Measurements from ENCODE around the gene KPTN.
A peak's percentile ranks its signal among the peaks of the same experiment; 100 is the strongest.
"Not testable (repeated sequence)": the region's sequence is repeated elsewhere in the genome, so short reads cannot be mapped to it uniquely, and the experiment has no call there.

Gene KPTN

DNA sequence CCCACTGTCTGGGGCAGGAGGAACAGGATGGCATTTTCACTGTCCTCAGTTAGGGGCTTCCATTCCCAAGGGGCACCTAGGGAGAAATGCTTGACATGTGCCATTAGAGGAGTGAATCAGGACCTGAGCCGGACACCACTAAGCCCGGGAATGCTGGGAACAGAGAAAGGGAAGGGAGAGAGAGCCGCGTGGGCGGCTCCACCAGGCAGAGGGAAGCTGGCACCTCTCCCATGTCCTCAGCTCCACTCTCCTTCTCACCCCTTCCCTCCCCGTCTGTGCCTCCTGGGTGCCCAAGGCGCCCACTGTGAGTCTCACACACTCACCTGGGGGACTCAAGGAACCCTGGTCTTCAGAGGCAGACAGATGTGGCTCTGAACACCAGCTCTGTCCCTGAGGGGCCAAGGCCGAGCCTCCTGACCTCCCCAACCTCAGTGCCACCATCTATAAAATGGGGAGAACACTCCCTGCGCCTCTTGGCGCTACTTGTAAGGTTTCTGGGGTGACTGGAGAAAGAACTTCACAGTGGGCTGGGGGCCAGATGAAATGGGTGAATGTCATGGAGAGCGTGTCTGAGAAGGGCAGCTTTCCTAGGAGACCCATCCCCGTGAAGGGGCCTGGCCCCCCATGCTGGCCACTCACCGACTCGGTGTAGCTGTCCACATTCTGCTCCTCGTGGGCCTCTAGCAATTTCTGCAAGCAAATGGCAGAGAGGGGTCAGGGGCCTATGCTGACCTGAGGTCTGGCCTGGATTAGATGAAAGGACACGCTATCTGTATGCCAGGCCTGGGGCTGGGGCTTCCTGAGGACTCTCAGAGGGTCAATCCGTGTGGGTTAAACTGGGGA, 5.3 kb upstream of the KPTN start:
- Histone ChIP-seq H3K9ac (ENCODE audit: low read depth, low read length) (no peak overlapping the region), H3K27ac (ENCODE audit: low read depth, low read length) (no peak overlapping the region), H3K27me3 (ENCODE audit: insufficient read depth, low read length) (no peaks in the 10 kb centered on the region), H3K36me3 (ENCODE audit: insufficient read depth, low read length) (peaks cover 19% of the 10 kb centered on the region), H3K9me3 (ENCODE audit: insufficient read depth, low read depth, low read length) (no peaks in the 10 kb centered on the region), H3K4me1 (ENCODE audit: insufficient read depth, low read length) (peaks cover 4% of the 10 kb centered on the region; the same call in 1 of the 2 replicates), H3K4me3 (ENCODE audit: low read length) (no peak overlapping the region)
- WGBS, result 93% methylated on average over 17 of the region's 17 CpGs

- no peaks in the 10 kb centered on the region for H3K9me3 ChIP-seq (ENCODE audit: insufficient read depth, low read depth, low read length)
- H3K36me3 ChIP-seq (ENCODE audit: insufficient read depth, low read length), result peaks cover 18% of the 10 kb centered on the region
- no peaks in the 10 kb centered on the region for H3K4me1 ChIP-seq (ENCODE audit: insufficient read depth, low read length)
- H3K9ac ChIP-seq (ENCODE audit: low read depth, low read length), result no peak overlapping the region
- no peak overlapping the region for H3K27ac ChIP-seq (ENCODE audit: low read depth, low read length)
- no peaks in the 10 kb centered on the region for H3K27me3 ChIP-seq (ENCODE audit: insufficient read depth, low read length)
- H3K4me3 ChIP-seq (ENCODE audit: low read length), result no peak overlapping the region
- 95% methylated on average over 19 of the region's 19 CpGs for WGBS
These were observed 3.8 kb upstream of the KPTN start for GRCh38 chr19:47487551-47488515.

GRCh38 chr19:47486900-47487299, 2.9 kb upstream of the KPTN start:
- no peak overlapping the region for H3K27ac ChIP-seq (ENCODE audit: low read depth, low read length)
- H3K36me3 ChIP-seq (ENCODE audit: insufficient read depth, low read length), result peaks cover 14% of the 10 kb centered on the region
- no peak overlapping the region for H3K9ac ChIP-seq (ENCODE audit: low read depth, low read length)
- 94% methylated on average over 9 of the region's 9 CpGs for WGBS
- H3K4me1 ChIP-seq (ENCODE audit: insufficient read depth, low read length), result no peaks in the 10 kb centered on the region
- H3K9me3 ChIP-seq (ENCODE audit: insufficient read depth, low read depth, low read length), result no peaks in the 10 kb centered on the region
- H3K27me3 ChIP-seq (ENCODE audit: insufficient read depth, low read length), result no peaks in the 10 kb centered on the region
- no peak overlapping the region for H3K4me3 ChIP-seq (ENCODE audit: low read length)

GRCh38 chr19:47486220-47486619, 2.2 kb upstream of the KPTN start:
- H3K9ac ChIP-seq (ENCODE audit: low read depth, low read length); H3K4me3 ChIP-seq (ENCODE audit: low read length); H3K27ac ChIP-seq (ENCODE audit: low read depth, low read length); H3K27me3 ChIP-seq (ENCODE audit: insufficient read depth, low read length); H3K4me1 ChIP-seq (ENCODE audit: insufficient read depth, low read length); H3K9me3 ChIP-seq (ENCODE audit: insufficient read depth, low read depth, low read length): not testable (repeated sequence)
- peaks cover 13% of the 10 kb centered on the region for H3K36me3 ChIP-seq (ENCODE audit: insufficient read depth, low read length)
- WGBS, result 92% methylated on average over 13 of the region's 13 CpGs

- H3K9me3 ChIP-seq (ENCODE audit: insufficient read depth, low read depth, low read length), result no peaks in the 10 kb centered on the region
- peak overlapping the region; percentile 82; the same call in 1 of the 2 replicates for H3K4me3 ChIP-seq (ENCODE audit: low read length)
- no peaks in the 10 kb centered on the region for H3K4me1 ChIP-seq (ENCODE audit: insufficient read depth, low read length)
- H3K27me3 ChIP-seq (ENCODE audit: insufficient read depth, low read length), result no peaks in the 10 kb centered on the region
- WGBS, result 93% methylated on average over 6 of the region's 6 CpGs
- H3K27ac ChIP-seq (ENCODE audit: low read depth, low read length), result no peak overlapping the region
- no peak overlapping the region for H3K9ac ChIP-seq (ENCODE audit: low read depth, low read length)
- H3K36me3 ChIP-seq (ENCODE audit: insufficient read depth, low read length), result peaks cover 10% of the 10 kb centered on the region
These were observed 1.2 kb upstream of the KPTN start for GRCh38 chr19:47485210-47485609.

DNA sequence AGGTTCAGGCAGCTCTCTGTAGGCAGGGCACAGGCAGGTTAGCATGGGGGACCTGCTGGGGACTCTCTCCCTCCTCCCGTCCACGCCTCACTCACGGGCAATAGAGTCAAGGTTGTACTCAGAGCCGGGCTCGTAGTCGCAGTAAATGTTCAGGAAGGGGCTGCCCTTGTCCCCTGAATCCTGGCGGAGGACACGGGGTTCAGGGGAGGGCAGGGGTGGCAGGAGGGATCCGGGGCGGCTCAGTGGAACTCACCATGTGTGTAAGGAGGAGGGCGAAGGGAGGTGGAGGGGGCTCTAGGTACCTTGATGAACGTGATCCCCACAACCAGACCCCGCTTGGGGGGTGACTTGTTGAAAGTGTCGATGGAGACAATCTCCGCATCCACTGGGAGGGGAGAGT, 819 bp downstream of the KPTN start:
- H3K4me3 ChIP-seq (ENCODE audit: low read length), result peak overlapping the region; percentile 82; the same call in 1 of the 2 replicates
- H3K4me1 ChIP-seq (ENCODE audit: insufficient read depth, low read length), result no peaks in the 10 kb centered on the region
- no peaks in the 10 kb centered on the region for H3K27me3 ChIP-seq (ENCODE audit: insufficient read depth, low read length)
- WGBS, result 90% methylated on average over 15 of the region's 15 CpGs
- no peak overlapping the region for H3K9ac ChIP-seq (ENCODE audit: low read depth, low read length)
- no peak overlapping the region for H3K27ac ChIP-seq (ENCODE audit: low read depth, low read length)
- no peaks in the 10 kb centered on the region for H3K9me3 ChIP-seq (ENCODE audit: insufficient read depth, low read depth, low read length)
- H3K36me3 ChIP-seq (ENCODE audit: insufficient read depth, low read length), result no peaks in the 10 kb centered on the region

DNA sequence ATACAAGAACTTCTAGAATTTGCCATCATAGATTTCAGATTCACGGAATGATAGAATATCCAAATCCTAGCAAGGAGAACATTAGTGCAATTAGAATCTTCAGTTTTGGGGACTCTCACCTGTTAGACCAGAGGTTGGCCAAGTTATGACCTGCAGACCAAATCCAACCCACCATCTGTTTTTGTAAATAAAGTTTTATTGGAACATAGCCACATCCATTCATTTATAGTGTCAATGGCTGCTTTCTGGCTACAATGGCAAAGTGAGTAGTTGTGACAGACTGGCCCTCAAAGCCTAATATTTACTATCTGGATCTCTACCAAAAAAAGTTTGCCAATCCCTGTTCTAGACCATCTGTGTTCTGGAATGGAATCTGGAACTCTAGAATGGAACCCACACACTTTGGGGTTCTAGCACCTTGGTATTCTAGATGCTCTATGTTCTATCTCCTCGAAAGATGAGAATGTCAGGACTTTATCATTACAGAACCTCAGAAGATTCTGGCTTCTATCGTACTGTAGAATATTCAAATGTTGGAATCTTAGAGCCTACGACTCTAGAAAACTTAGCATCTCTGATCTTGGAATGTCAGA, 2.5 kb downstream of the KPTN start:
- Histone ChIP-seq H3K9me3 (ENCODE audit: insufficient read depth, low read depth, low read length) (no peaks in the 10 kb centered on the region), H3K36me3 (ENCODE audit: insufficient read depth, low read length) (no peaks in the 10 kb centered on the region), H3K4me3 (ENCODE audit: low read length) (no peak overlapping the region), H3K27me3 (ENCODE audit: insufficient read depth, low read length) (no peaks in the 10 kb centered on the region), H3K4me1 (ENCODE audit: insufficient read depth, low read length) (no peaks in the 10 kb centered on the region), H3K9ac (ENCODE audit: low read depth, low read length) (no peak overlapping the region), H3K27ac (ENCODE audit: low read depth, low read length) (no peak overlapping the region)
- 94% methylated on average over 4 of the region's 4 CpGs for WGBS

DNA sequence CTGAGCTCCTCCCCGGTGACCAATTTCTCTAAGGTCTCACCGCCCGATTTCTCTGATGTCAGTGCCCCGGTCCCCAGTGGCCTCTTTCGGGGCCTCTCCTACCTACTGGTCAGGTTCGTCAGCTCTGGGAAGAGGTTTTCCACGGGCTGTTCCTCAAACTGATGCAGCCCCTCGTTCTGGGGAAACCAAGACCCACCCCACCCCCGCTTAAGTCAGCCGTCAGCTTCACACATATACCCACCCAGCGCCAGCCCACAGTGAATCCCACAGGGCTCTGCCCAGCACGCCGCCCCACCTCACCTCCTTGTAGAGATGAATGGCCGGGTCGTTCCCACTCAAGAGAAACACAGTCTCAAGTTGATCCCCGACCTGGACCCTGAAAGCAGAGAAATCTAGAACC, 3.4 kb downstream of the KPTN start:
- no peaks in the 10 kb centered on the region for H3K27me3 ChIP-seq (ENCODE audit: insufficient read depth, low read length)
- 82% methylated on average over 16 of the region's 16 CpGs for WGBS
- H3K27ac ChIP-seq (ENCODE audit: low read depth, low read length), result no peak overlapping the region
- H3K36me3 ChIP-seq (ENCODE audit: insufficient read depth, low read length), result no peaks in the 10 kb centered on the region
- no peaks in the 10 kb centered on the region for H3K9me3 ChIP-seq (ENCODE audit: insufficient read depth, low read depth, low read length)
- no peaks in the 10 kb centered on the region for H3K4me1 ChIP-seq (ENCODE audit: insufficient read depth, low read length)
- peak overlapping the region; percentile 55 for H3K4me3 ChIP-seq (ENCODE audit: low read length)
- H3K9ac ChIP-seq (ENCODE audit: low read depth, low read length), result no peak overlapping the region

DNA sequence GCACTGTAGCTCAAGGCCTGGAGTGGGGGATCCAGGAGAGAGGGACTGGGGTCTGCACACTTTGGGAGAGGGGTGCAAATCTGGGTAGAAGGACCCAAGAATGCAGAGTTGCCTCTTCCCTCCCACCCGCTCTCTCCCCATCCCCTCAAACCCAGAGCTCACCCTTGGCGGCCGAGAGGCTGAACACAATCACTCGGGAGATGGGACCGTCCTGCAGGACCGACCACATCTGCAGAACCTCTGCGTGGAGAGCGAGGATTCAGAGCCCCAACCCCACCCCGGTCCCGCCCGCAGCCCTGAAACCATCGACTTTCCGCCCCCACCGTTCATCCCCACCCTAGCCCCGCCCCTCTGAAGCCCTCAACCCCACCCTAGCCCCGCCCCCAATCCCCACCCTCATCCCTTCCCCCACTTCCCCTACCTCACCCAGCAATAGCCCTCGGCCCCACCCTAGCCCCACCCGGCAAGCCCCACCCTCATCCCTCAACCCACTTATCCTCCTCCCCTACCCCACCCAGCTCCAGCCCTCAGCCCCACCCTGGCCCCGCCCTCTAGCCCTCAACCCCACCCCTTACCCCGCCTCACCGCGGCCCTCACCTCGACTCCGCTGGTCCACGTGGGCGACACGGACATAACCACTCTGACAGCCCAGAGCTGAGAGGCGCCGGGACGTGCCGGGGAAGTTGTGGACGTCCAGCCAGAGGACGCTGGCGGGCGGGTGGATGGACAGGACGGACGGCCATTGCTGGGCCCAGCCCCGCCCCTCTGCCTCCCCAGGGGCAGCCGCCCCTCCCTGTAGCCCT, 4.1 kb downstream of the KPTN start:
- Histone ChIP-seq H3K4me3 (ENCODE audit: low read length) (peak overlapping the region; percentile 71), H3K9ac (ENCODE audit: low read depth, low read length) (no peak overlapping the region), H3K36me3 (ENCODE audit: insufficient read depth, low read length) (no peaks in the 10 kb centered on the region), H3K27me3 (ENCODE audit: insufficient read depth, low read length) (no peaks in the 10 kb centered on the region), H3K27ac (ENCODE audit: low read depth, low read length) (no peak overlapping the region), H3K4me1 (ENCODE audit: insufficient read depth, low read length) (no peaks in the 10 kb centered on the region), H3K9me3 (ENCODE audit: insufficient read depth, low read depth, low read length) (no peaks in the 10 kb centered on the region)
- 7% methylated on average over 32 of the region's 39 CpGs for WGBS

DNA sequence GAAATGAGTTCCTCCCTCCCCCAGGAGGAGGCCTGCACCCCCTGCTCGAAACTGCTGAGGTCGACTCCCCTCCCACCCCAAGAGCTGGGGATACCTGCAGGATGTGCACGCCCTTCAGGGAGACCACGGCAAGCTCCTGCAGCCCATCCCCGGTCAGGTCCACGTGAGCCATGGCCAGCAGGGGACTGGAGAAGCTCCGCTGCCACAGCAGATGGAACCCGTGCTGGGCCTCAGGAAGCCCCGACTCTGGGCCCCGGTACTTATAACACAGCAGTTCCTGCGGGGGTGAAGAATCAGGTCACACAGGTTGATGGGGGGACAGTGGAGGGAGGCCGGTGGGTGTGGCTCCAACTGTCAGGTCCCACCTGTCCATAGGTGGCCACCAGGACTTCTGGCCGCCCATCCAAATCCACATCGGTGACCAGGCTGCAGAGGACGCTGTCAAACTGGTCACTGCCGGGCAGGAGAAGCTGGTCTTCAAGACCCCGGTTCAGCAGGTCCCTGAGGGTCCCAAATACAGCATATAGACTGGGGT, 7.5 kb downstream of the KPTN start:
- H3K36me3 ChIP-seq (ENCODE audit: insufficient read depth, low read length), result no peaks in the 10 kb centered on the region
- no peaks in the 10 kb centered on the region for H3K27me3 ChIP-seq (ENCODE audit: insufficient read depth, low read length)
- H3K9me3 ChIP-seq (ENCODE audit: insufficient read depth, low read depth, low read length), result no peaks in the 10 kb centered on the region
- no peaks in the 10 kb centered on the region for H3K4me1 ChIP-seq (ENCODE audit: insufficient read depth, low read length)
- no peak overlapping the region for H3K9ac ChIP-seq (ENCODE audit: low read depth, low read length)
- H3K27ac ChIP-seq (ENCODE audit: low read depth, low read length), result no peak overlapping the region
- H3K4me3 ChIP-seq (ENCODE audit: low read length), result no peak overlapping the region
- 85% methylated on average over 17 of the region's 17 CpGs for WGBS
